AG10803 (cell line): ENCODE measurements around the gene SLC2A6.

ENCODE experiments used
- DNase-seq: peaks from one replicate; pipeline ENCODE4 v3.0.0; 2010; ENCODE audit warnings: low read depth
- H3K4me3 ChIP-seq: 2 replicates; pipeline ENCODE4 v1.5.1; 2011; ENCODE audit warnings: mild to moderate bottlenecking, low read length, control low read depth
- CTCF ChIP-seq: conservative IDR thresholded peaks from 2 replicates; pipeline ENCODE4 v1.5.1; 2011; ENCODE audit warnings: mild to moderate bottlenecking, low read length, control low read depth, inconsistent platforms

SLC2A6 gene

GRCh38 chr9:133449760-133450159, 29.1 kb downstream of the SLC2A6 start:
- TF ChIP-seq CTCF = no peak
- no peak for DNase-seq
- no peak overlapping the region for H3K4me3 ChIP-seq

- no peak overlapping the region for H3K4me3 ChIP-seq
- DNase-seq = no peak
- TF ChIP-seq CTCF = no peak
Measured at GRCh38 chr9:133448487-133448972, 30.4 kb downstream of the SLC2A6 start.

- no peak for TF ChIP-seq CTCF
- H3K4me3 ChIP-seq = no peak overlapping the region
- no peak for DNase-seq
Measured at GRCh38 chr9:133445293-133445969, 33.5 kb downstream of the SLC2A6 start.

GRCh38 chr9:133443982-133444381, 34.9 kb downstream of the SLC2A6 start:
- DNase-seq = no peak
- H3K4me3 ChIP-seq = no peak overlapping the region
- TF ChIP-seq CTCF = no peak

GRCh38 chr9:133443248-133443647, 35.7 kb downstream of the SLC2A6 start:
- DNase-seq = no peak
- H3K4me3 ChIP-seq = no peak overlapping the region
- no peak for TF ChIP-seq CTCF

GRCh38 chr9:133441571-133441970, 37.3 kb downstream of the SLC2A6 start:
- H3K4me3 ChIP-seq = no peak overlapping the region
- no peak for TF ChIP-seq CTCF
- DNase-seq = no peak

- no peak for DNase-seq
- H3K4me3 ChIP-seq = no peak overlapping the region
- no peak for TF ChIP-seq CTCF
Measured at GRCh38 chr9:133440874-133441273, 38.0 kb downstream of the SLC2A6 start.
